ENCODE measurements around the gene B4GALT1.

B4GALT1 gene

DNA sequence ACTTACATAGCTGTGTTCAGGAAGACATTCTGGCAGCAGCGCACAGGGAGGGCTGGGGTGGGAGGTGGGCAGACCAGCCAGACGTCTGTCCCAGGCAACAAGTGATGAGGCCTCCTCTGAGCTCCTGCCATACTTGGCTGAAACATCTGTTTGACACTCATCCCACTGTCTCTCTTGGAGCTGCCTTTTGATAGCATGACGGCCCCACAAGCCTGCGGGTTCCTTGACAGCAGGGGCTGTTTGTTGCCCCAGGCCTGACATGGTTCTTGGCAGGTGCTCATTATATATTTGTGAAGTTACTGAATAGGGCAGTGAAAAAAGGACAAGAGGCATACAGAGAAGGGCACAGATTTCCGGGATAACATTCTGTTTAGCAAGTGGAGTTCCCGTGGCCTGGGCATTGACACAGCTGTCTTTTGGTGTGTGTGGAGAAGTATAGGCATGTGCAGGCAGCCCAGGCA, 22.2 kb upstream of the B4GALT1 start:
- TF ChIP-seq ZFX (IDR thresholded peaks at IDR 0.05; ENCODE audit: borderline replicate concordance): no peak
- TF ChIP-seq, protein P1, sequence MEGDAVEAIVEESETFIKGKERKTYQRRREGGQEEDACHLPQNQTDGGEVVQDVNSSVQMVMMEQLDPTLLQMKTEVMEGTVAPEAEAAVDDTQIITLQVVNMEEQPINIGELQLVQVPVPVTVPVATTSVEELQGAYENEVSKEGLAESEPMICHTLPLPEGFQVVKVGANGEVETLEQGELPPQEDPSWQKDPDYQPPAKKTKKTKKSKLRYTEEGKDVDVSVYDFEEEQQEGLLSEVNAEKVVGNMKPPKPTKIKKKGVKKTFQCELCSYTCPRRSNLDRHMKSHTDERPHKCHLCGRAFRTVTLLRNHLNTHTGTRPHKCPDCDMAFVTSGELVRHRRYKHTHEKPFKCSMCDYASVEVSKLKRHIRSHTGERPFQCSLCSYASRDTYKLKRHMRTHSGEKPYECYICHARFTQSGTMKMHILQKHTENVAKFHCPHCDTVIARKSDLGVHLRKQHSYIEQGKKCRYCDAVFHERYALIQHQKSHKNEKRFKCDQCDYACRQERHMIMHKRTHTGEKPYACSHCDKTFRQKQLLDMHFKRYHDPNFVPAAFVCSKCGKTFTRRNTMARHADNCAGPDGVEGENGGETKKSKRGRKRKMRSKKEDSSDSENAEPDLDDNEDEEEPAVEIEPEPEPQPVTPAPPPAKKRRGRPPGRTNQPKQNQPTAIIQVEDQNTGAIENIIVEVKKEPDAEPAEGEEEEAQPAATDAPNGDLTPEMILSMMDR (IDR thresholded peaks at IDR 0.05): no peak
- H3K27ac ChIP-seq: no peak overlapping the region

DNA sequence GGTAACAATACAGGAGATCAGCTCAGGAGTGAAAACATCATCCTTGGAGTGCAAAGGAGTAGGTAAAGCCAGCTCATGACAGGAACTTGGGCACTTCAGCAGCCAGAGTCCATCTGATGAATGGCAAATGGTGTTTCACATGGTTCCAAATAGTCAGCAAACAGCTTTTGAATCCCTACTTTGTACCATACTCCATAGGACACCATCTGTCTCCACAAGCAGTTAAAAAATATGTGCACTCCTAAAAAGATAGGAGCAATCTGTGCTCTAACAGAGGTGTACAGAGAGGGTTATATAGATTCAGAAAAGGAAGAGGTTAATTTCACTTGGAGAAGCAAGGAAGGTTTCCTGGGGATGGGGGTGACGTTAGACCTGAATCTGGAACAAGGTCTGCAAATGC, 21.6 kb upstream of the B4GALT1 start:
- no peak for TF ChIP-seq ZFX (IDR thresholded peaks at IDR 0.05; ENCODE audit: borderline replicate concordance)
- H3K27ac ChIP-seq: no peak overlapping the region

DNA sequence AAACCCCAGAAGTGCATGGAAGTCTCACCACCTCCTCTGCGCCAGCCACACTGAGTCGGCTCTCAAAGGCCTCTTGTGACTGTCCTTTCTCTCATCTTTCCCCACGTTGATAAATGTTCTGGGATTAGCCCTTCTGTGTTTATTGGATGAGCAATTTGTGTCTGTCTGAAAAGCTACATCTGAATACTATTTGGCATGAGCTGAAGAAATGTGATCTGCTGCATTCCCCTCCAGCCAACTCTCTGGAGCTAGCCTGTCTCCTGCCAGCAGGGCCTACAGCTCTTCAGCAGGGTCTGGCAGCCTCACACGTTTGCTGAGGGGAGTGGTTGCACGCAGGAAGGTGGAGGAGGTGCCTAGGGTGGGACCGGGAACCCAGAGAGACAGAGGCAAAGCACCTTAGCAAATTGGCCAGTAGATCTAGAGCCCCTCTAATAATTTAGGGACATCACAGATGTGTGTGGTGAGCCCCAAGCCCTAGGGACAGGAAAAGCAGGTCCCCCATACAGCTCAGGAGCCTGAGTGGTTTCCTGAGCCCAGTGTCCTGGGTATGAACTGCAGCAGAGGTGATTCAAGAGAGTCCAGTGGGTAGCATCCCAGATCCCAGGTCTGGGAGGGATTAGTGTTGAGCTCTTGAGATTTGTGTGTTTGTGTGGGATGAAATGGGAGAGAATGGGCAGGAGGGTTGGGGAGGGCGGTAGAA, 20.5 kb upstream of the B4GALT1 start:
- no peak overlapping the region for H3K27ac ChIP-seq
- TF ChIP-seq, protein P1 (IDR thresholded peaks at IDR 0.05): no peak
- no peak for TF ChIP-seq ZFX (IDR thresholded peaks at IDR 0.05; ENCODE audit: borderline replicate concordance)

DNA sequence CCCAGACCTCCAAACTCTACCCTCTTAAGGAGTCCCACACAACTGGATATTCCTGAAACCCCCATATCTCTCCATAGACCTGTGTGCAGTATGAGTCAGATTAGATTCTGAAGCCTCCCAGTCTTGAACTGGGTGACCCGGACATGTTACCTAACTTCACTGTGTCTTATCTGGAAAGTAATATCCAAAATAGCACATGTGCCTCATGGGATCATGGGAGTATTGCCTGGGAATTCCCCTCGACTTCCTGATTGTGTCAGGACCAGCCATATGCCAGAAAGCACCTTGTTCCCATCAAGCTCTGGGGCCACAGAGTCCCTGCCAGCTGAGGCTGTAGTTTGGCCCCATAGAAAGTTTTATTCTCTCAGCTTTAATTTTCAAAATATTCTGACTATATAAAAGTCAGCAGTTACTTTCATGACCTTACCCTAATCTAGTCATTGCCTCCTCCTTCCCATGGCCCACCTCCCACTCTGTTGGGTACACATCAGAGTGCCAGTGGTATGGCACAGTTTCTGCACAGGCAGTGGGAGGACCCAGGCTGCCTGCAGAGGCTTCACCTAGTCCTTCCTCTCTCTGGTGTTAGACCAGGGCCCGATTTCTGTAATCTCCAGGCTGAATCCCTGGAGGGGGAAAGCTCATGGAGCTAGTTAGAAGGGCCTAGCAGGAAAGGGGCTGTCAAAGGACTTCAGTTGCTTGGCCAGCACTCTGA, 19.5 kb upstream of the B4GALT1 start:
- TF ChIP-seq, protein P1 (IDR thresholded peaks at IDR 0.05): no peak
- TF ChIP-seq ZFX (IDR thresholded peaks at IDR 0.05; ENCODE audit: borderline replicate concordance): no peak
- H3K27ac ChIP-seq: no peak overlapping the region

DNA sequence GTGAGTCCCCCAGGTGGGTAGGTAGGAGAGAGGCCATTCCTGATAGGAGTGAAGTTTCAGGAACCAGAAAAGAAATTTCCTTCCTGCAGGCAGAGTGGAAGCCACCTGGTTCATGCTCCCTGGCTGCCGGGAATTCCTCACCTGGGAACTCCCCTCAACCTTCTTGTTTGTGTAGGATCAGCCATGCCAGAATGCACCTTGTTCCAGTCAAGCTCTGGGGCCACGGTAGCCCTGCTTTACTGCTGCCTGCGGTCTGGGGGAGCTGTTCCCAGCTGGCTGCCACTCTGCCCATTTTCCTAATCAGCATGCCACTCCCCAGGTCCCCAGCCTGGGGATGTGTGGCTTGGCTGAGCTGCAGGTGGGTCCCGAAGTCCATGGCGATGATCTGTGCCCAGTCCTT, 18.7 kb upstream of the B4GALT1 start:
- TF ChIP-seq, protein P1 (IDR thresholded peaks at IDR 0.05): no peak
- TF ChIP-seq ZFX (IDR thresholded peaks at IDR 0.05; ENCODE audit: borderline replicate concordance): no peak
- H3K27ac ChIP-seq: no peak overlapping the region

DNA sequence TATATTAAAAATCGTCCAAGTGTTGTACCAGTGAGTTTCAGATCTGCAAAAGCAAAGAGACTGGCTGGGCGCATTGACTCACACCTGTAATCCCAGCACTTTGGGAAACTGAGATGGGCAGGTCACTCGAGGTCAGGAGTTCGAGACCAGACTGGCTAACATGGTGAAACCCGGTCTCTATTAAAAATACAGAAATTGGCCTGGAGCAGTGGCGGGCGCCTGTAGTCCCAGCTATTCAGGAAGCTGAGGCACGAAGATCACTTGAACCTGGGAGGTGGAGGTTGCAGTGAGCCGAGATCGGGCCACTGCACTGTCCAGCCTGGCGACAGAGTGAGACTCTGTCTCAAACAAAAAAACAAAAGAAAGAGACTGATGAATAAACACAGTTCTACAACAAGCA, 18.3 kb upstream of the B4GALT1 start:
- no peak overlapping the region for H3K27ac ChIP-seq
- TF ChIP-seq, protein P1 (IDR thresholded peaks at IDR 0.05): no peak
- TF ChIP-seq ZFX (IDR thresholded peaks at IDR 0.05; ENCODE audit: borderline replicate concordance): no peak

DNA sequence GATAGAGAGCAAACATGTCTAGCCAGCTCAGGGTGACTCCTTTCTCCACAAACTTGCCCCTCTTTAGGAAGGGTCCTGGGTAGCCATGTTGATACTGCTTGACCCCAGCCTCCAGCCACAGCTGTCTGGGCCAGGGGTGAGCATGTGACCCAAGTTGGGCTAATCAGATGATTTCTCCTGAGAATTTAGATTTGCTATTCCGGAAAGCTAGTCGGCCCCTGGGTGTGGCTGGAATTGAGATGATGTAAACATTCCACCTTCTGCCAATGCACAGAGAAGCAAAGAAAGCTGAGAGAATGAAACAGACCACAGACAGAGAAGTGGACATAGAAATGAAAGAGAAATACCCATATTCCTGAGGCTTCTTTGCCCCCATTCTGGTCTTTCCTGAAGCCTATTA, 17.8 kb upstream of the B4GALT1 start:
- no peak overlapping the region for H3K27ac ChIP-seq
- TF ChIP-seq, protein P1 (IDR thresholded peaks at IDR 0.05): no peak
- TF ChIP-seq ZFX (IDR thresholded peaks at IDR 0.05; ENCODE audit: borderline replicate concordance): no peak

Measured in 22Rv1 (cell line).